Psoas muscle (tissue), 8 donors: Measurements from ENCODE around the gene NOVA2. TPM values are rescaled to one million over a fixed set of nuclear protein-coding genes. Genes with fewer than 3 reads are reported as not detected.
A peak's percentile ranks its signal among the peaks of the same experiment; 100 is the strongest.

Experiments
- ATAC-seq, 4 donors: fragments of 200-7000 bp; cut with Tn5 transposase; one replicate each; pipeline ENCODE4 v1.9.1; 2020; ENCODE audit warnings: moderate library complexity in 3 of 4, mild to moderate bottlenecking in 2 of 4
- DNase-seq, 2 donors: peaks; one replicate each; pipeline ENCODE4 v3.0.0-alpha.2; 2020
- H3K27ac ChIP-seq: fragments of 200-600 bp; one replicate; pipeline ENCODE4 v1.8.0; 2022
- H3K27me3 ChIP-seq, 3 donors: fragments of 200-600 bp in 1 of 3; one replicate each; pipeline versions ENCODE4 v1.6.1 to v1.8.0; 2013 to 2022; ENCODE audit warnings: low read length in 2 of 3, mild to moderate bottlenecking in 2 of 3, moderate library complexity in 1 of 3; ENCODE audit not compliant: insufficient read depth in 3 of 3
- H3K36me3 ChIP-seq, 2 donors: fragments of 200-600 bp in 1 of 2; one replicate each; pipeline versions ENCODE4 v1.6.1 to v1.8.0; 2013 to 2022; ENCODE audit warnings: low read depth in 1 of 2, mild to moderate bottlenecking in 1 of 2, moderate library complexity in 1 of 2; ENCODE audit not compliant: insufficient read depth in 1 of 2
- H3K4me1 ChIP-seq: fragments of 200-600 bp; one replicate; pipeline ENCODE4 v1.8.0; 2022
- H3K4me3 ChIP-seq: fragments of 200-600 bp; one replicate; pipeline ENCODE4 v1.8.0; 2022; ENCODE audit warnings: mild to moderate bottlenecking
- H3K9me3 ChIP-seq: fragments of 200-600 bp; one replicate; pipeline ENCODE4 v1.8.0; 2022
- CTCF ChIP-seq: fragments of 200-600 bp; IDR thresholded peaks from one replicate; pipeline ENCODE4 v1.8.0; 2022; ENCODE audit warnings: antibody characterized with exemption
- WGBS, 3 donors: extraction: QIAGEN DNeasy Blood & Tissue Kit; methylation state at CpG; one replicate each; pipeline versions ENCODE4 v1.1.6 to v1.1.7; 2013; 5-methylcytosine and 5-hydroxymethylcytosine counted together
- intact Hi-C, 2 donors: fragments of 100-400 bp; cut with DNase I; formaldehyde crosslinking; loops; one replicate each; pipeline versions ENCODE4 v1.11.0 to v1.14.2; 2022
- polyA plus RNA-seq, 3 donors: library from polyadenylated mRNA; stranded (reverse); fragments of 200-250 nt; gene quantifications; one replicate each; pipeline ENCODE4 v1.2.3, GENCODE V29; 2013
- total RNA-seq, 4 donors: library from RNA; stranded (reverse); fragmentation: NEBNext Ultra II Directional in 2 of 4; extraction: Animal tissue kit (Norgen Biotek cat#: 25700) in 2 of 4; gene quantifications; one replicate each; pipeline versions ENCODE4 v1.2.1 to v1.2.4, GENCODE V29; 2021 to 2023
- donor health status: healthy with polysubstance abuse.
- donor health status: DM: no; HTN: no; CAD: no; lungs with moderate emphysema.
- donor health status: Bipolar disorder and iron deficiency.
- donor health status: healthy.
- donor health status: DM: yes; HTN: yes; CAD: no.
- donor health status: DM: no; HTN: no; CAD: no.
- donor health status: DM: no; HTN: no; CAD: no.
- donor health status: DM: yes; HTN: yes; CAD: no.

NOVA2 gene
- total and polyA plus RNA-seq, 7 donors = 0.27 to 4.3 (median 1.6) TPM

GRCh38 chr19:46017874-46018675 lies 44.4 kb upstream of the NOVA2 start:
- no peak for TF ChIP-seq CTCF
- no peaks in the 10 kb centered on the region for H3K9me3 ChIP-seq
- no peak overlapping the region for H3K4me3 ChIP-seq
- no peak overlapping the region for H3K27ac ChIP-seq
- peaks cover 0 to 51% (median 24%) of the 10 kb centered on the region in 3 donors for H3K27me3 ChIP-seq
- WGBS, 3 donors = 96 to 97% (median 97%) methylated on average over 15 of the region's 15 CpGs
- intact Hi-C loops = loop anchor here in 1 of 2 donors (5.0 kb wide), 1 partner anchor 151 kb away; no protein-coding TSS in a partner anchor
- H3K4me1 ChIP-seq = no peaks in the 10 kb centered on the region
- DNase-seq = no peak
- no peaks in the 10 kb centered on the region for H3K36me3 ChIP-seq
- no peak for ATAC-seq

GRCh38 chr19:46017095-46017429 lies 43.4 kb upstream of the NOVA2 start:
- Histone ChIP-seq H3K36me3 (no peaks in the 10 kb centered on the region), H3K27ac (no peak overlapping the region), H3K27me3 (peaks cover 0 to 44% (median 23%) of the 10 kb centered on the region in 3 donors), H3K4me1 (no peaks in the 10 kb centered on the region), H3K9me3 (no peaks in the 10 kb centered on the region), H3K4me3 (peak overlapping the region; percentile 76)
- intact Hi-C loops = loop anchor here in 1 of 2 donors (5.0 kb wide), 1 partner anchor 150 kb away; no protein-coding TSS in a partner anchor
- TF ChIP-seq CTCF = no peak
- no peak for DNase-seq
- ATAC-seq = peak in 2 of 4 donors; percentile 13
- 40 to 46% (median 42%) methylated on average over 7 of the region's 7 CpGs for WGBS, 3 donors

GRCh38 chr19:46016426-46017094 lies 42.9 kb upstream of the NOVA2 start:
- DNase-seq (peak; percentile 80 to 90), ATAC-seq (peak; percentile 85 to 92 (median 88))
- Histone ChIP-seq H3K4me3 (peak overlapping the region; percentile 76), H3K4me1 (no peaks in the 10 kb centered on the region), H3K27ac (no peak overlapping the region), H3K9me3 (no peaks in the 10 kb centered on the region), H3K27me3 (peaks cover 0 to 39% (median 23%) of the 10 kb centered on the region in 3 donors), H3K36me3 (no peaks in the 10 kb centered on the region)
- peak; percentile 85 for TF ChIP-seq CTCF
- intact Hi-C loops = loop anchor here in 1 of 2 donors (5.0 kb wide), 1 partner anchor 149 kb away; no protein-coding TSS in a partner anchor
- 0 to 1% (median 0%) methylated on average over 41 to 48 of the region's 48 CpGs for WGBS, 3 donors

GRCh38 chr19:46015687-46016425 lies 42.2 kb upstream of the NOVA2 start:
- intact Hi-C loops = loop anchor here in 1 of 2 donors (5.0 kb wide), 1 partner anchor 149 kb away; no protein-coding TSS in a partner anchor
- ATAC-seq (peak; percentile 10 to 24 (median 15)), DNase-seq (no peak)
- WGBS, 3 donors = 3 to 7% (median 3%) methylated on average over 36 to 63 of the region's 63 CpGs
- H3K4me1 ChIP-seq = no peaks in the 10 kb centered on the region
- no peak overlapping the region for H3K27ac ChIP-seq
- peaks cover 0 to 35% (median 21%) of the 10 kb centered on the region in 3 donors for H3K27me3 ChIP-seq
- H3K9me3 ChIP-seq = no peaks in the 10 kb centered on the region
- no peaks in the 10 kb centered on the region for H3K36me3 ChIP-seq
- peak overlapping the region; percentile 76 for H3K4me3 ChIP-seq
- TF ChIP-seq CTCF = no peak
